Stimulated activated CD8-positive, alpha-beta memory T cell treated with anti-CD3 and anti-CD28 coated beads, Interleukin-15, amount 100 ng/mL, for 4 hours (primary cell): Measurements from ENCODE around the gene SMPX.

ENCODE experiments used
- DNase-seq, 2 donors: peaks; one replicate each; pipeline ENCODE4 v3.0.0-alpha.2; 2020; ENCODE audit warnings: low read depth in 2 of 2

The SMPX gene

DNA sequence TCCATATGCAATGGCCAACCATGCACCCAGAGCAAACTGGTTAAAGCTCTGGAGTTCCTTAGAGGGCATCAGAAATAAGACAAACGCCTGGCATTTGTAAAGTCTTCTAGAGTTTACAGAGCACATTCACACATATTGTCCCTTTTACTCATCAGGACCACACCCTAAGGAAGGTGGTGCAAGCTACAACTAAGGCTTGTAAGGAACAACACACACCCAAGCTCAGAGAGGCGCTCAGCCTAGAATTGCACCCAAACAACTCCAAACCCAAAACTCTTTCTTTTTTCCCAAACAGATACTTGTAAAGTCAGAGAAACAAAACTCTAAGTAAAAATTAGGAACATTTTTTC, 46.1 kb downstream of the SMPX start:
- no peak for DNase-seq

DNA sequence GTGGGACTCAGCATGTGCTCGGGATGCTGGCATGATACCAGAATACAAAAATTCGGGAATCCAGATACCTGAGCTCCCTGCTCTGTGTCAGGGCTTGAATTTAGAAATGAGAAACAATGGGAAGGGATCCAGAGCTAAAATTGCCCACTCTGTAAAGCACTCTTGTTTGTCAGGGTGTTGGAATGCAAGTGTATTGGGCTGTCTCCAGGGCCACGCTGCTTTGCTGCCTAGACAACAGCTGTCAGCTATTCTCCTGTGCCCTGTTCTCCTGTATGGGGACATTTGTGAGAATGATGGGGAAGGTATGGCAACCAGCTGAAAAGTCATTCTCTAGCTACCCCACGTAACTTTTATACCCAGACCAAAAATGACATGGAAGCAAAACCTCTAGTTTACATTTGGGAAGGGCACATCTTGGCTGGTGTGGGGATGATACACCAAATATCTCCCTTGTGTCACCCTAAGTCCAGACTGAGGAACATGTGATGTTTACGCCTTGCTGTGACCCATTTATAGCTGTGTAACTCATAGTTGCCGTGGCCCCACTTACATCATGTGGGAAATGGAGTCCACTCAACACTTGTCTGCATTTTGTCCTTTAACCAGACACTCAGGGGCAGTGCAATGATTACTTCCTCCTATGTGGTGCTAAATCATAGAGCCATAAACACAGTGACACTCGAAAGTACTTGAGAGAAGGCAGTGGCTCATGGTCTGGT, 46.6 kb downstream of the SMPX start:
- DNase-seq = no peak

DNA sequence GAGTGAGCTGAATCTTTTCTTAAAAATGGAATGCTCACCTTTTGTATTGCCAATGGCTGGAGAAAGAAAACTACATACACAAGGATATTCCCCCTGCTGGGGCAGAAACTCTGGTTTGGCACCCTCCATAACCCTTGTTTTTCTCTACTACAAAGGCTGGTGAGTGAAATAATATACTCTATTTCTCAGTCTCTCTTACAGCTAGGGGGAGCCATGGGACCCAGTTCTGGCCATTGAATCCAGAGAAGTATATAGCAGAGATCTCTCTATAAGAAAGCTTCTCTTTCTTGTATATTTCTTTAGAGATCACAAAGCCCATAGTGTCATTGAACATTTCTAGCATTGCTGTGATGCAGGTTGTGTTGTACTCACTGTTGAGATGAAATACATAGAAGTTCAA, 49.8 kb downstream of the SMPX start:
- no peak for DNase-seq

DNA sequence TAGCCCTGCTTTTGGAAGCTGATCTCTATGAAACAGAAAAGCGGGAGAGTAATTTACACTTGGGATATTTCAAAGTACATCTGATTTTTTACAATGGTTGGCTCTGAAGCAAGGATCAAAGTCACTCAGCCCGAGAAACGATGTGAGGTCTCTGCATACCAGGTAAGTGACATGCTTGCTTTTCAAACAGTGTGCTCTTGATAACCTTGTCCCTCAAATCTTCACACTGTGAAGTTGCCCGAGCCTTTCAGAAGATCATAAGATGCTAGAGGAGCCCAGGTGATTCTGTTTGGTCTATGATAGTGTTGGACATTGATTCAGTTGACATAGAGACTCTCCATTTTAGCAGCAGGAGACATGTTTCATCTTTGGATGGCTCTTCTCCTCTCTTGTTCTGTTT, 52.7 kb downstream of the SMPX start:
- no peak for DNase-seq

DNA sequence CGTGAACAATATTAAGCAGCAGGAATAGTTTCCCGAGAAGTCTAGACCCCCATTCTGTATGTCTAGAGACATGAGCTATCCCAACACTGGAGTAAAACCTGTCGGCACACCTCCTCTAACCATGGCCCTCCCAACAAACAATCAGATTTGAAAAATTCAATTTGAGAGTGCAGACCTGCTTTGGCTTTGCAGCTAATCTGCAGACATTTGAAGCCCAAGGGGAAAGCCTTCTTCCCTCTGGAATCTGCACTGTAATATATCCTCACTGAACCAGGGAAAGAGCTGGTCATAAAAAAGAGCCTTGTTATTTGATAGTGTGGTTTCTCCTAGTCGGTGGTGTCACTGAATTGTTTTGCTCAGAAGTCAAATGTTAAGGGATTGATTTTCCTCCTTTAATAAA, 55.2 kb downstream of the SMPX start:
- no peak for DNase-seq

DNA sequence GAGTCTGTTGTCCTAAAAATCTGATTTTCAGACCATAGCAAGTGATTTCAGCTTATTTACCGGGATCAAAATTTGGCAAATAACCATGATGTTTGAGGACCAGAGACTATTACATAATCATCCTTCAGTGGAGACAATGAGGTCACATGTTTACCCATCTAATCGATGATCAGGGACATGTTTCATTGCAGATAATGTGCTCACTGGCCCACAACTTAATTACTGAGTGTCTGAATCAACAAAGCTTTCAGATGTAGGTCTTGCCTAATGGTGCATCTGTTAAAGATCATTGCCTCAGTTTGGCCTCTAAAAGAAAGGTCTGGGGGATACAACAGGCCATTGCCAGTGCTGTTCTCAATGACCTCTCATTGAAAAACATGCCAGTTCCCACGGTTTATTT, 56.9 kb downstream of the SMPX start:
- no peak for DNase-seq

DNA sequence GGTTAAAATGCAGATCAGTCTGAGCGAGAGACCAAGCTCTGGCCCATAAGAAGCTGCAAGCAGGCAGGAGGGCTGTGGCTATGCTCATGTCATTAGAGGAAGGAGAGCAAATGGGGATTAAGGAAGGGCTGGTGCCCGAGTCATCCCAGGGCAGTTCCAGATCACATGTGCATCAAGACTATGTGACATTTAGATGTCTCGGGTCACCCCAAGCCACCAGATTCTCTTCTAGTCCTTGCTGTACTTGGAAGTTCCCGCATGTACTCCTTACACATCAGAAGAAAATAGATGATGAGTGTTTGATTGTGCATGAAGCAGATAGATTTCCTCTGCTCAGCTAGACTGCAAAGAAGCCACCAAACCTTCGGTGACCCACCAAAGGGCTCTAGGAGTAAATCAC, 57.6 kb downstream of the SMPX start:
- DNase-seq = no peak

DNA sequence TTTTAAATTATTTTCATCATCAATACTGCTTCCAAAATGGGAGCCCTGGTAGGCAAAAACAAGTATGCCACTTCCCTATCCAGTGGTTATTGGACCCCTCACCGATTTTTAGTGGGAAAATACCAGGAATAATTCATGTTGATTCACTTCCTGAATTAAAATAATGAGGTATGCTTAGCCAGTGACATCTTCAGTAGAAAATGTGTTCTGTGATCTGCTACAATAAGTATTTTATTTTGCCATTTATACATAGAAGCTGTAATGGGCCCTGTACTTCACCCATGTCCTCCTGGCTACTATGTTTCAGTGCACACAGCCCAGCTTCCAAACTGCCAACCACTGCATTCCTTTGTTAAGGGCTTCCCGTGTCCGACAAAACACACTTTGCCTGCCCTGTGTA, 58.8 kb downstream of the SMPX start:
- no peak for DNase-seq

DNA sequence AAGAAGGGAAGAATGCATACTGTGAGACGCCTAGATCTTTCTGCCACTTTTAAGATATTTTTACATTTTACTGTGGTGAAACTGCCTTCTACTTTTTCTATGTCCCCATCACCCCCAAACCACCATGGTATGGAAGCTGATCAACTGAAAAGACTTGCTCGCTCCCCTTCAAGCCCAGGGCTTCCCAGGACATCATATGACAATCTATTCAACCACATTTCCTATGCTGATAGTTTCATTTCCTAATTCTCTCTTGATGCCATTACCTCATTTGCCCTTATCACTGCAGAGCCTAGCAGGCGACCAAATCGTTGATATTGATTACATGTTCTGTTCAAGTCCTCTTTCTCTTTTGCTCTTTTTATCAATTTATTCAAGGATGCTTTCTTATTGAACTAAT, 59.6 kb downstream of the SMPX start:
- no peak for DNase-seq

DNA sequence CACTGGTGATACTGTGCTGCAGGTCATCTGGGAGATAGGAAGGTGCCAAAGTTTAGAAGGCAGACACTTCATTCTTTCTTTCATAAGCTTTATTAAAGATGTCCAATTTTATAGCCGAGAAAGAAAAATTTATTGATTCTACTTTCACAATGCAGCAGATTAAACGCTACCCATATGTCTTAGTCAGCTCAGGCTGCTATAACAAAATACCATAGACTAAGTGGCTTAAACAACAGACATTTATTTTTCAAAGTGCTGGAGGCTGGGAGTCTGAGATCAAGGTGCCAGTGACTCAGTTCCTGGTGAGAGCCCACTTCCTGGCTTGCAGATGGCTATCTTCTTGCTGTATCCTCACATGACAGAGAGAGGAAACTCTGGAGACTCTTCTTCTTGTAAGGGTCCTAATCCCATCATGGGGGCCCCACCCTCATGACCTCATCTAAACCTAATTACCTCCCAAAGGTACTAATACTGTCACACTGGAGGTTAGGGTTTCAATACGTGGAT, 66.4 kb downstream of the SMPX start:
- no peak for DNase-seq

DNA sequence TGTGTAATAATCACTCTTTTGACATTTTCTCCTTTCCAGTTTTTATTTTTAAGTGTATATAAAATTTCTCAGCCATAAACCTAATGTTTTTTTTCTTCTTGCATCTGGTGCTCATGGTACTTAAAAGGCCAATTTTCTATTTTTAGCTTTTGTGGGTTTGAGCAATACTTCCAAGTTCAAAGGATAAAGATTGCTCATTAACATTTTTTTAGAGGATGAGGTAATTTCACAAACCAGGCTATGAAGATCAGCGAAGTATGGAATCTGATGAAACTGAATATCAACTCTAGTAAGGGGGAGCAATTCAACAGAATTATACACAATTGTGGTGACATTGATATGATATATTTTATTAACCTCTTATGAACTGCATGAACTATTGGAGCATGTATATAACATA, 74.0 kb downstream of the SMPX start:
- no peak for DNase-seq

DNA sequence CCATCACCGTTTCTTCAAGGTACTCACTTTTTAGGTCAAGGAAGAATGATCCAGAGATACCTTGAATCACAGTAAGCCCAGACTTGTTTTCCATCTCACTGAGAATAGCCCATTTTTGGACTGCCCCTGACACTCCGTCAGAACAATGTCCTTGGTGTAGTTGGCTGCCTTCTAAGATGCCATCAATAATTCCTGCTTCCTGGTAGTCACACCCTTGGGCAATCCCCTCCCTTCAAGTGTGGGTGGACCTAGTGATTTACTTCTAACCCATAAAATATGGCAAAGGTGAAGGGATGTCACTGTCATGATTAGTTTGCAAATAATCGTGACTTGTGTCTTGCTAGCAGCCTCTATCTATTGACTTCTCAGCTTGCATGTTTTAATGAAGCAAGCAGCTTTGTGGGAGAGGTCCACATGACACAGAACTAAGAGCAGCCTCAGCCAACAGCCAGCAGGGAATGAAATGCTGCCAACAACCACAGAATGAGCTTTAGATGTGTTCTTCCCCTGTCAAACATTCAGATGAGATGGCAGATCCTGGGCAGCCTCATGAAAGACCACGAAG, 79.8 kb downstream of the SMPX start:
- no peak for DNase-seq

DNA sequence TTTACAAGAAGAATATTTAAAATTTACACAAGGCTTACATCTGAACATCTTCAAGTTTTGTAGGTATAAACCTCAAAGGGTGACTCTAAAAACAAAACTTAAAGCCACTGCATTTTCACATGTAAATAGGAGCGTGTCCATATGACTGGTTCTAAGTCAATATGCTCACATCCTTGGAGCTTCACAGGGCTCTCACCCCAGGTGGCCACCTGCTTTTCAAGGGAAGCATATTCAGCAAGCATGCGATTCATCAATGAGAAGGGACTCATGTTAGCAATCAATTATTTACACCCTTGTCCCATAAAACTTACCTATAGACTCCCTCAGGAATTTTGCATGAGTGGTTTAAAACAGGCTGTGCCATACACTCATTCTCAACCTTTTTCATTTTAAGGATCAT, 82.0 kb downstream of the SMPX start:
- DNase-seq = no peak

DNA sequence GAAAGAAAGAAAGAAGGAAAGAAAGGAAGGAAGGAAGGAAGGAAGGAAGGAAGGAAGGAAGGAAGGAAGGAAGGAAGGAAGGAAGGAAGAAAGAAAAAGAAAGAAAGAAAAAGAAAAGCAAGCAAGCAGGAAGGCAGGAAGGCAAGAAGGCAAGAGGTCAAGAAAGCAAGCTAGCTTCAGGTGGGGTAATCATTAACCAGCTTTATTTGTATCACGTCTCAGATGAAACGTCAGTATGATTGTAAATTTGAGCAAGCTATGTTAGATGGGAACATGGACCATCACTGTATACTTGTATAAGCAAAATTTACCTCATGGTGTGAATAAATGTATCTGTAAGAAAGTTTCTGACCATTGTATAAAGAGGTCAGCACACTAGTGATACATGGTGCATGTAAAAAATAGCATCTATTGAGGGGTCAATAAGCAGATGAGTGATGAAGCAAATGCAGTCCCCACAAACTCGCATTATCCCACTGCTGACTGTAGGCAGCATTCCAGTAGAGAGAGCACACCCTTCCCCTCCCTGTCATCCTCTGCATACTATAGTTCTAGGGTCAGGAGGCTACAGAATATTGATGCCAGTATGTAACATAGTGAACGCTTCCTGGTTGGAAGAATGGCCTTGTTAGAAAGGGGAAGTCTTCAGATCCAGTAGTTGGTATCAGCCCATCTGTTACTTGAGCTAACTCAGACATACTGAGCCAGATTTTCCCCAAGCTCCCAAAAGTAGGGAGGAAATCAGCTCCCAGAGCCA, 83.3 kb downstream of the SMPX start:
- DNase-seq = no peak

DNA sequence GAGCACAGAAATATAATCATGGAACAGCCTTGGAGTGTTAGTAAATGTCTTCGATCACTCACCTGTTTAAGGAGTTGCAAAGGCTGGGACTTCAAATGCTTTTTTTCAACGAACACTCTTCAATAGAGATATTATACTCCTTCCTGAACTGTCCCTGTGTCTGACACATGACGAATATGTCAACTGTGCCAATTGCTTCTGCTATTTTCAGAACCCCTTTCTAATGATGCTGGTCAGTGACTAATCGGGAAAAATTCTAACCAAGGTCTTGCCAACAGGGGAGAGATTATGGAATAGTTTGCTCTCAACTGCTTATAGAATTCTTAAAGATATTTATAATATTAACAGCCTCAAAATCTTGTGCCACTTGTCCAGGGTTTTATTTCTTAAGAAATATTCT, 91.2 kb downstream of the SMPX start:
- DNase-seq = no peak

DNA sequence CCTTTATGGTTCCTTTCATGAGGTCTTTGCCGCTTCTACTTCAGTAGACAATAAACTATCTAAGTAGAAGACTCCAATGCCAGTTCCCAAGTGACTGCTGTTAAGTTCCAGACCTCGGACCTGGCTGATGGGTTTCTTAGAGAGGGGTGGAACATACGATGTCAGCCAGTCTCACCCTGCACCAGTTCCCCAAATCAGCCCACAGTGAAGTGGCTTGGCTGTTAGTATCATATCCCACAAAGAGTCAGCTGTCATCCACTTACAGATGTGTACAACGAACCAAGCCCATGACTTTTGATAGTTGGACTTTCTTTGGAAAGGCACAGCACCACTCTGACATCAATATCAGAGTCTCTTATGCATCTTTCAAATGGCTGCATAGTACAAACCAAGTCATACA, 91.7 kb downstream of the SMPX start:
- DNase-seq = no peak

DNA sequence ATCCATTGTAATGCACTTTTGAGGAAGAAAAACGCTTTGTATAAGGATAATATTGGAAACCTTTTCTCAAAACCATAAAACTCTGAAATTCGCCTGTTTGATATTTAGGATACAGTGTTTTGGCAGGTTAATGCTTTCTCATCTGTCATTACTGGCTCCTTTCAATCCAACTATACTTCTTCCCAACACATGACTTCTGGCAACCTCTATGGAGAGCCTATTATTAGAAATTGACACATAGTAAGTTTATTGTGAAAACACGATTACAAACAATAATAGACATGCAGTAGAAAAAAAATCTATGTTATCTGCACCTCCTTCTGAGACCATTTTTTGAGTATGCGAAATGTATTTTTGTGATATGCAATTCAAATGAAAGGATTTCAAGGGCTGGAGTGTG, 95.2 kb downstream of the SMPX start:
- DNase-seq = no peak

DNA sequence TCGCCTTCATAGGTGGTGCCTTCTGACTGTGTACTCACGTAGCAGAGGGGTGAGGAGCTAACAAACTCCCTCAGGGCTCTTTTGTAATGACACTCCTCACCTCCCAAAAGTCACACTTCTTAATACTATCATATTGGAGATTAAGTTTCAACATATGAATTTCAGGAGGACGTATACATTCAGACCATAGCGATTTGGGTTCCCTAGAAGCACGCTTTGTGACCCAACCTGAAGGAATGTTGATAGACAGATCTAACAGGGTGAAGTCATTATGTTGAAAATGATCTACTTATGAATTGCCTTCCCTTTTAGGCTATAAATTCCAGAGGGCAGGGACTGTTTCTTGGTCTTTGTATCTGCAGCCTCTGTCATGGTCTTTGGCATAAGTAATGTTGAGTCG, 96.6 kb downstream of the SMPX start:
- DNase-seq = no peak

DNA sequence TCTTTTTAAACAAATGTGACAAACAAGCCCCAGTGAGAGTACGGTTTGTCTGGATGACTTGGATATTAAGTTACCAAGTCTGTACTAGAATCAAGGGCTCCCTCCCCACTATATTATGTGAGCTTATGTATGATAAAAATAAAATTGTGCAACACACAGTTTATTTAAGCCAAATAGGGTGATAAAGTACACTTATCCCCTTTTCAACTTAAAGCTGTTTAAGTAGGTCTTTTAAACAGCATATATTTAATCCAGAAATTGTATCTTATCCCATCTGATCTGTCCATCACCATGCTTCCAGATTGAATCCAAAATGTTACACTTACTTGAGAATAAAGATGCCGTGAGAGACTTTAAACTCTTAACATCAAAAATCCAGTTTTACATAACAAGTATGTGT, 97.8 kb downstream of the SMPX start:
- DNase-seq = no peak

DNA sequence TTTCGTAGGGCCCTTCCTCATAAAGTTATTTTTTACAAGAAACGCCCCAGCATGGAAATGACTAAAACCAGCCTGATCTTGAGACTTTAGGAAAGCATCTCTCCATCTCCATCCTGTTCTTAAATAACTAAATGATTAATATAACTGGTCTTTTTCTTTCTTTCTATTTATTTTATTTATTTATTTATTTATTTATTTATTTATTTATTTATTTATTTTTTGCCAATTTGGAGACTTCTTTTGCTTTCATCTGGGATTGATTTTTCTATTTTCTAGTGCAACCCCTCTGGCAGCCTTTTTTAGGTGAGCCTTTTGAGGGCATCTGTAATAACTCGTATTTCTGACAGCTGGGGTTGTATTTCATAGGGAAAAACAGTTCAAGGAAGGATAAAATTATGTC, 98.6 kb downstream of the SMPX start:
- no peak for DNase-seq

DNA sequence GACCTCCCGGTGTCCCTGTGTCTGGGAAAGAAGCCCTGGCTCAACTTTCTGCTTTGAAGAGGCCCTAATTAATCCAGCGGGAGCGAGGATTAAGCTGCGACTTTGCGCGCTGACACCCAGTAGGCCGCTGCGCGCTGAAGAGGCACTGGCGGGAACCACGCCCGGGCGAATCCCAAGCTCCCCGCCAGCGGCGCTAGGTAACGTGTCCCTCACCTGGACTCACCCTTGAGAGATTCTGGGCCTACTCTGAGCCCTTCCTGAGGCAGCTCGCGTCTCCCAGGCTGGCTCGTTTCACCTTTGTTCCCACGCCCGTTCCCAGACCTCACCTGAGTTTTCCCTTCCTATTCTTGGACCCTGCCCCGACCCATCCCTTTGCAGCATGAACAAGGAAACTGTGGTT, 99.2 kb downstream of the SMPX start:
- DNase-seq = no peak

DNA sequence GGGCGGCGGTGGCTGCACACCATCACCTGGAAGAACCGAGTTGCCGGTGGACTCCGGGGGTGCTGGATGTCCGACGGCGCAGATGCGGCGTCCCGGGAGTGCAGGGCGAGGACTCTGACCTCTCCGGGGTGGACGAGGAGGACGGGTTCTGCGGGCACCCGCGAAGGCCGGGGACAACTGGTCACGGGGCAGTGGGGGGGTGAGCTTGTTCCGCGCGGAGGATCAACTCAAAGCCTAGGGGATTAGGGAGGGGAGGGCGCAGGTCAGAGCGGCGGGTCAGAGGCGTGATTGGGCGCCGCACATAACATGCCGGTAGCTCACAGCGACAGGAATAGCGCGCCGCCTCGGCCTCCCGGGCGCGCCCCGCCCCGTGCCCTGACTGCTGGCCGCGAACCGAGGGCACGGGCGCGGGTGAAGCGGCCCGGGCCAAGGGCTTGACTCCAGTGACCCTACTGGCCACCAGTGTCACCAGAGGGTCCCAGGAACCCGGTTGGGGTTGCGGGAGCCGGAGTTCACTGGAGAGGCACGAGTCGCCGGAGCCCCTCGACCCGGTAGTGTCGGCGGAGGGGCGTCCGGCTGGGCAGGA, 99.7 kb downstream of the SMPX start, which contains the start of gene KLHL34:
Gene KLHL34, minus strand, starts transcription at position 179 of the 586 bp plus-strand sequence. CDS start 542 bp downstream, outside the sequence.
- no peak for DNase-seq
